CD8-positive, alpha-beta memory T cell (primary cell): ENCODE data around the gene TNNT1. TPM values are rescaled to one million over a fixed set of nuclear protein-coding genes. Genes with fewer than 3 reads are reported as not detected.

Source experiments
- CTCF ChIA-PET: fragments of 350-600 bp; sonication (Branson Sonifier 250); formaldehyde crosslinking; loops from one replicate; lab custom pipeline; 2021; ENCODE audit warnings: antibody characterized with exemption; lab: Charles Lee
- POLR2A ChIA-PET: fragments of 350-600 bp; sonication (Branson Sonifier 250); formaldehyde crosslinking; loops from one replicate; lab custom pipeline; 2021; ENCODE audit warnings: antibody characterized with exemption; lab: Charles Lee
- DNase-seq, 5 donors: peaks; one replicate each; pipeline versions ENCODE4 v3.0.0 to v3.0.0-alpha.2; 2020 to 2022; ENCODE audit warnings: mixed read lengths in 1 of 5
- H3K27ac ChIP-seq: one replicate; pipeline ENCODE4 v1.7.0; 2013; ENCODE audit warnings: low read depth, mild to moderate bottlenecking, low read length, moderate library complexity
- H3K27me3 ChIP-seq: 2 replicates; pipeline ENCODE4 v1.7.0; 2013; ENCODE audit warnings: low read length, mild to moderate bottlenecking; ENCODE audit not compliant: insufficient read depth, poor library complexity, severe bottlenecking
- H3K36me3 ChIP-seq: 2 replicates; pipeline ENCODE4 v1.7.0; 2013; ENCODE audit warnings: mild to moderate bottlenecking, low read length, moderate library complexity; ENCODE audit not compliant: insufficient read depth
- H3K4me1 ChIP-seq: 2 replicates; pipeline ENCODE4 v1.7.0; 2013; ENCODE audit warnings: mild to moderate bottlenecking, low read length, moderate library complexity; ENCODE audit not compliant: insufficient read depth
- H3K4me3 ChIP-seq: 2 replicates; pipeline ENCODE4 v1.7.0; 2013; ENCODE audit warnings: mild to moderate bottlenecking, low read length
- H3K9me3 ChIP-seq: 2 replicates; pipeline ENCODE4 v1.7.0; 2013; ENCODE audit warnings: mild to moderate bottlenecking, low read length
- H3K27ac Mint-ChIP-seq, 8 donors: one replicate each; pipeline ENCODE4 v1.8.0; 2020 to 2021; ENCODE audit warnings: mixed read lengths in 8 of 8, mild to moderate bottlenecking in 6 of 8, inconsistent platforms in 3 of 8, moderate library complexity in 3 of 8
- H3K27me3 Mint-ChIP-seq, 2 donors: one replicate each; pipeline ENCODE4 v1.8.0; 2020 to 2021; ENCODE audit warnings: mixed read lengths in 2 of 2, mild to moderate bottlenecking in 1 of 2, moderate library complexity in 1 of 2
- H3K36me3 Mint-ChIP-seq, 3 donors: one replicate each; pipeline ENCODE4 v1.8.0; 2020 to 2021; ENCODE audit warnings: mixed read lengths in 3 of 3, inconsistent platforms in 1 of 3, mild to moderate bottlenecking in 1 of 3
- H3K4me1 Mint-ChIP-seq, 3 donors: one replicate each; pipeline ENCODE4 v1.8.0; 2020 to 2021; ENCODE audit warnings: mixed read lengths in 3 of 3, inconsistent platforms in 1 of 3, mild to moderate bottlenecking in 1 of 3
- H3K4me3 Mint-ChIP-seq, 7 donors: one replicate each; pipeline ENCODE4 v1.8.0; 2020 to 2021; ENCODE audit warnings: mixed read lengths in 7 of 7, mild to moderate bottlenecking in 6 of 7, moderate library complexity in 4 of 7, inconsistent platforms in 2 of 7
- H3K9me3 Mint-ChIP-seq, 5 donors: one replicate each; pipeline ENCODE4 v1.8.0; 2020 to 2022; ENCODE audit warnings: mixed read lengths in 5 of 5, mild to moderate bottlenecking in 3 of 5, moderate library complexity in 2 of 5, inconsistent platforms in 1 of 5
- polyA plus RNA-seq: library from polyadenylated mRNA; unstranded; fragments of 300-500 nt; fragmentation: Illumina TruSeq; gene quantifications from one replicate; pipeline ENCODE4 v1.2.3, GENCODE V29; 2021
- total RNA-seq, 2 experiments: library from RNA; stranded (reverse); gene quantifications; one replicate each; pipeline ENCODE4 v1.2.3, GENCODE V29; 2021

TNNT1 gene
- total and polyA plus RNA-seq, 3 experiments from 2014 or later, result not detected

DNA sequence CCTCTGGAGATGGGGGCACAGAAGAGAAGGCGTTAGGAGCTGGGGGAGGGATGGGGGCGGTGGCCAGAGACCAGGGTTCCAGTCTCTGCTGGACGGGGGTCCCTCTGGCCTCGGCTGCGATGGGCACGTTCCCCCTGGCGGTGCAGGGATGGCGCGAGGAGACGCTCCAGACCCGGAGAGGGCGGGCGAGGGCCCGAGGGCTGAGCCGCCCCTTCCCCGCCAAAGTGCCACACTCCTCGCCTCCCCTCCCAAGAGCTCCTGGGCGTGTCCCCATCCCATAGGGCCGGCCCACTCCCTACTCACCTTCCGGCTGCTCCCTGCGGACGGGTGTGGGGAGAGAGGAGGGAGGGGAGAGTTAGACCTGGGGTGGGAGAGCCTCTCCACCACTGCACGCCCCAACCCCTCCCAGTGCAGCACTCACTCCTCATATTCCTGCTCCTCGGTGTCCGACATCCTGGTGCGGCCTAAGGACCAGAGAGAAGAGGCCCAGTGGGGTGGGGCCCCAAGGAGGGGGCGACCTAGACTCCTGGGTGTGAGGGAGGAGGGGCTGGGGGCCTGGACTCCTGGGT is 2.2 kb downstream of the TNNT1 start:
- ChIA-PET CTCF (interaction anchor here (1.0 kb wide), 1 partner anchor 155 kb away, joined by 3 read pairs; no protein-coding TSS in a partner anchor), POLR2A (interaction anchor here (0.6 kb wide), 1 partner anchor 468 kb away, joined by 4 read pairs; no protein-coding TSS in a partner anchor)
- Histone ChIP-seq H3K4me3 (no peak overlapping the region), H3K9me3 (peaks cover 4% of the 10 kb centered on the region), H3K36me3 (no peaks in the 10 kb centered on the region), H3K27me3 (peaks cover 17% of the 10 kb centered on the region), H3K4me1 (peaks cover 5% of the 10 kb centered on the region), H3K27ac (peak overlapping the region; percentile 43)
- peaks cover 0 to 6% (median 2%) of the 10 kb centered on the region in 5 donors for H3K9me3 Mint-ChIP-seq
- H3K36me3 Mint-ChIP-seq, result no peaks in the 10 kb centered on the region
- peaks cover 1 to 6% (median 2%) of the 10 kb centered on the region in 3 donors for H3K4me1 Mint-ChIP-seq
- no peak overlapping the region for H3K27ac Mint-ChIP-seq
- no peak overlapping the region for H3K4me3 Mint-ChIP-seq
- peaks cover 40 to 43% of the 10 kb centered on the region in 2 donors for H3K27me3 Mint-ChIP-seq
- no peak for DNase-seq

DNA sequence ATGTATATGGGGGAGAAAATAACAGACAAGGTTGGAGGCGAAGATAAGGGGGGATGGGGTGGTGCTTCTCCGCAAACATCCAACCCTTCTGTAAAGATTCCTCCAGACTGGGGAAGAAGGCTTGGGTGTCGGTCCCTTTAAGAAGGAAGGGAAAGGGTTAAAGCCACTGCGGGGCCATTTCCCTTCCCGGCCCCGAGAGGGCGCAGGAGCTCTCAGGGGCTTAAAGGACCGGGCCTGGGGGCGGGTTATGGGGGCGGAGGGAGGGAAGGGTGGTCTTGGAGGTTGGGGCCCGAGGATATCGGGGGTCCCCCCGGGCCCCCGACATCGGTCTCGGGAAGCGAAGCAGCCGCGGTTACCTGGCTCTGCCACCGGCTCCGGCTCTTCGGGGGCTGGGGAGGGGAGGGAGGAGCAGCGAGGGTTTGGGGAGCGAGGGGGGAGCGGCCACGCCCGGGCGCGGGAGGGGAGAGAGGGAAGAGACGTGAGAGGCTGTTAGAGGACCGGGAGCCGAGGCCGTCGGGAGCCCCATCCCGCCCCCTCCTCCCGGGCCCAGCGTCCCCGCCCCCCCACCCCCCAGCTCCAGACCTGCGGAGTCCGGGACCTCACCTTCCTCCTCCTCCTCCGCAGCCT is 2.8 kb downstream of the TNNT1 start:
- no peak overlapping the region for H3K4me3 Mint-ChIP-seq
- no peak overlapping the region for H3K27ac Mint-ChIP-seq
- H3K4me1 Mint-ChIP-seq, result peaks cover 0 to 6% (median 1%) of the 10 kb centered on the region in 3 donors
- peaks cover 23% of the 10 kb centered on the region for H3K27me3 ChIP-seq
- H3K9me3 ChIP-seq, result no peaks in the 10 kb centered on the region
- ChIA-PET POLR2A (interaction anchor here (0.6 kb wide), 1 partner anchor 468 kb away, joined by 4 read pairs; no protein-coding TSS in a partner anchor), CTCF (interaction anchor here (1.0 kb wide), 1 partner anchor 156 kb away, joined by 3 read pairs; no protein-coding TSS in a partner anchor)
- H3K4me3 ChIP-seq, result no peak overlapping the region
- DNase-seq, result no peak
- peaks cover 45 to 46% of the 10 kb centered on the region in 2 donors for H3K27me3 Mint-ChIP-seq
- H3K9me3 Mint-ChIP-seq, result no peaks in the 10 kb centered on the region
- H3K36me3 ChIP-seq, result no peaks in the 10 kb centered on the region
- no peaks in the 10 kb centered on the region for H3K4me1 ChIP-seq
- no peaks in the 10 kb centered on the region for H3K36me3 Mint-ChIP-seq
- no peak overlapping the region for H3K27ac ChIP-seq

- no peaks in the 10 kb centered on the region for H3K9me3 ChIP-seq
- peaks cover 0 to 9% (median 1%) of the 10 kb centered on the region in 3 donors for H3K4me1 Mint-ChIP-seq
- ChIA-PET CTCF (interaction anchor here (6.5 kb wide), 1 partner anchor 359 kb away, joined by 80 read pairs; no protein-coding TSS in a partner anchor), POLR2A (interaction anchor here (0.6 kb wide), 1 partner anchor 136 kb away, joined by 5 read pairs; no protein-coding TSS in a partner anchor)
- H3K36me3 ChIP-seq, result no peaks in the 10 kb centered on the region
- peaks cover 49 to 52% of the 10 kb centered on the region in 2 donors for H3K27me3 Mint-ChIP-seq
- H3K27me3 ChIP-seq, result peaks cover 27% of the 10 kb centered on the region
- no peaks in the 10 kb centered on the region for H3K9me3 Mint-ChIP-seq
- no peak overlapping the region for H3K27ac Mint-ChIP-seq
- H3K4me1 ChIP-seq, result no peaks in the 10 kb centered on the region
- H3K36me3 Mint-ChIP-seq, result no peaks in the 10 kb centered on the region
- H3K4me3 ChIP-seq, result no peak overlapping the region
- no peak overlapping the region for H3K4me3 Mint-ChIP-seq
- DNase-seq, result no peak
- H3K27ac ChIP-seq, result no peak overlapping the region
Measured at GRCh38 chr19:55145232-55145631, 3.8 kb downstream of the TNNT1 start.

DNA sequence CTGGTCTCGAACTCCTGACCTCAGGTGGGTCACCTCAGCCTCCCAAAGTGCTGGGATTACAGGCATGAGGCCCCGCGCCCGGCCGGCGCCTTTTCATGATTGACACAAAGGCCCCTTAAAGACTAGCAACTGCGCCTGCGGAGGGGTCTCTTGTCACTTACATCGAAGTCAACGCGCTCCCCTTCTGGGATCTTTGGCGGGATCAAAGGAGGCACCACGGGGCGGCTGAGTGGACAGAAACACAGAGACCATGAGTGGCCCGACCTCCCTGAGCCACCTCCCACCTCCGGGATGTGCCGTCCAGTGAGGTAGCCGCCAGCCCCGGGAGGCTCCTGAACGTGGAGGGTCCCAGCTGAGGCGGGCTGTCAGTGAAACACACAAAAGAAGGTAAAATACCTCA is 7.3 kb downstream of the TNNT1 start:
- Mint-ChIP-seq H3K4me1 (peaks cover 0 to 9% (median 0%) of the 10 kb centered on the region in 3 donors), H3K27me3 (peaks cover 51 to 53% of the 10 kb centered on the region in 2 donors), H3K4me3 (no peak overlapping the region), H3K27ac (no peak overlapping the region), H3K9me3 (no peaks in the 10 kb centered on the region), H3K36me3 (no peaks in the 10 kb centered on the region)
- H3K4me3 ChIP-seq, result no peak overlapping the region
- POLR2A ChIA-PET, result interaction anchor here (0.6 to 1.2 kb wide), 3 partner anchors 112 to 294 kb away, joined by 3 to 7 read pairs (median 4); no protein-coding TSS in a partner anchor
- H3K4me1 ChIP-seq, result no peaks in the 10 kb centered on the region
- no peaks in the 10 kb centered on the region for H3K36me3 ChIP-seq
- CTCF ChIA-PET, result interaction anchor here (0.6 to 6.5 kb wide), 25 partner anchors 9 to 484 kb away, joined by 3 to 80 read pairs (median 4); partner anchors contain the start of genes ISOC2, NAT14, PPP1R12C and TMEM238
- DNase-seq, result no peak
- H3K27me3 ChIP-seq, result peaks cover 27% of the 10 kb centered on the region
- H3K27ac ChIP-seq, result no peak overlapping the region
- H3K9me3 ChIP-seq, result no peaks in the 10 kb centered on the region

GRCh38 chr19:55137915-55138314 is 11.1 kb downstream of the TNNT1 start:
- peaks cover 12% of the 10 kb centered on the region for H3K27me3 ChIP-seq
- ChIA-PET CTCF (no interaction called here), POLR2A (no interaction called here)
- Mint-ChIP-seq H3K9me3 (no peaks in the 10 kb centered on the region), H3K27me3 (peaks cover 38 to 47% of the 10 kb centered on the region in 2 donors), H3K4me1 (peaks cover 0 to 5% (median 0%) of the 10 kb centered on the region in 3 donors), H3K27ac (no peak overlapping the region), H3K4me3 (no peak overlapping the region), H3K36me3 (no peaks in the 10 kb centered on the region)
- H3K4me1 ChIP-seq, result no peaks in the 10 kb centered on the region
- H3K36me3 ChIP-seq, result no peaks in the 10 kb centered on the region
- no peak overlapping the region for H3K4me3 ChIP-seq
- no peak for DNase-seq
- H3K27ac ChIP-seq, result no peak overlapping the region
- H3K9me3 ChIP-seq, result no peaks in the 10 kb centered on the region

GRCh38 chr19:55136399-55137102 is 12.5 kb downstream of the TNNT1 start:
- H3K36me3 Mint-ChIP-seq, result no peaks in the 10 kb centered on the region
- POLR2A ChIA-PET, result no interaction called here

DNA sequence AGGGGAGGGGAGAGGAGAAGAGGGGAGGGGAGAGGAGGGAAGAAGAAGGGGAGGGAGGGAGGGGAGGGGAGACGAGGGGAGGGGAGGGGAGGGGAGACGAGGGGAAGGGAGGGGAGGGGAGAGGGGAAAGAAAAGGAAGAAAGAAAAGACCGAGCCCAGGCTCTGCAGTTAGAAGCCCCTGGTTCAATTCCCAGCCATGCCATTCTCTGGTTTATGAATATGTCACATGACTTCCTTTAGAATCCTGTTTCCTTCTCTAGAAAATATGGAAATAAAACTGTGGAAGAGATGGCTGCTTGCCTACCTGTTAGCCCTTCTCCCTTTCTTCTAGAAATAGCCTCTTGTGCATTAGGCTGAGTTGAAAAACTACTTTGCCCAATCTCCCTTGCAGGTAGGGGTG is 14.3 kb downstream of the TNNT1 start:
- Mint-ChIP-seq H3K36me3 (no peaks in the 10 kb centered on the region), H3K27ac (no peak overlapping the region), H3K4me1 (no peaks in the 10 kb centered on the region), H3K27me3 (peaks cover 35 to 58% of the 10 kb centered on the region in 2 donors), H3K4me3 (no peak overlapping the region), H3K9me3 (no peaks in the 10 kb centered on the region)
- Histone ChIP-seq H3K4me1 (no peaks in the 10 kb centered on the region), H3K36me3 (no peaks in the 10 kb centered on the region), H3K9me3 (no peaks in the 10 kb centered on the region), H3K27me3 (no peaks in the 10 kb centered on the region), H3K27ac (no peak overlapping the region), H3K4me3 (no peak overlapping the region)
- CTCF ChIA-PET, result interaction anchor here (1.4 kb wide), 1 partner anchor 283 kb away, joined by 3 read pairs; no protein-coding TSS in a partner anchor
- DNase-seq, result no peak
- POLR2A ChIA-PET, result no interaction called here

More at GRCh38 chr19:55136399-55137102, 12.5 kb downstream of the TNNT1 start:
- H3K27ac Mint-ChIP-seq, result no peak overlapping the region
- Histone ChIP-seq H3K27ac (no peak overlapping the region), H3K9me3 (no peaks in the 10 kb centered on the region), H3K36me3 (no peaks in the 10 kb centered on the region), H3K4me1 (no peaks in the 10 kb centered on the region), H3K4me3 (no peak overlapping the region), H3K27me3 (peaks cover 8% of the 10 kb centered on the region)
- peaks cover 0 to 5% (median 0%) of the 10 kb centered on the region in 3 donors for H3K4me1 Mint-ChIP-seq
- no peak for DNase-seq
- CTCF ChIA-PET, result interaction anchor here (1.5 kb wide), 1 partner anchor 368 kb away, joined by 8 read pairs; no protein-coding TSS in a partner anchor
- peaks cover 36 to 56% of the 10 kb centered on the region in 2 donors for H3K27me3 Mint-ChIP-seq
- H3K9me3 Mint-ChIP-seq, result no peaks in the 10 kb centered on the region
- no peak overlapping the region for H3K4me3 Mint-ChIP-seq
